OCI-LY1 (cell line): ENCODE measurements around the gene BTBD9.

Experiments
- H2AFZ ChIP-seq: fragments of 200-600 bp; sonication (generic), shearing (Covaris generic); 2 replicates; pipeline ENCODE4 v1.6.0; 2014; ENCODE audit warnings: antibody characterized with exemption, mild to moderate bottlenecking, low read length
- H3F3A ChIP-seq: fragments of 200-600 bp; sonication (generic), shearing (Covaris generic); 2 replicates; pipeline ENCODE4 v1.6.0; 2014; ENCODE audit warnings: mild to moderate bottlenecking, antibody characterized with exemption, low read length, moderate library complexity; ENCODE audit not compliant: insufficient read depth
- H3K27ac ChIP-seq: fragments of 200-600 bp; sonication (generic); 2 replicates; pipeline ENCODE4 v1.5.1; 2014; ENCODE audit warnings: low read length, mixed run types, mild to moderate bottlenecking, low read depth; ENCODE audit not compliant: poor library complexity, severe bottlenecking
- H3K27me3 ChIP-seq: fragments of 200-600 bp; sonication (generic); 2 replicates; pipeline ENCODE4 v1.6.0; 2014; ENCODE audit warnings: antibody characterized with exemption, mild to moderate bottlenecking, low read length, moderate library complexity; ENCODE audit not compliant: insufficient read depth
- H3K36me3 ChIP-seq: fragments of 200-600 bp; sonication (generic); 2 replicates; pipeline ENCODE4 v1.6.1; 2014; ENCODE audit warnings: mild to moderate bottlenecking, antibody characterized with exemption, low read length, moderate library complexity, mixed read lengths; ENCODE audit not compliant: insufficient read depth
- H3K4me1 ChIP-seq: fragments of 200-600 bp; sonication (generic); 2 replicates; pipeline ENCODE4 v1.5.1; 2014; ENCODE audit warnings: mild to moderate bottlenecking, low read length, moderate library complexity; ENCODE audit not compliant: insufficient read depth, severe bottlenecking
- H3K4me2 ChIP-seq: fragments of 200-600 bp; sonication (generic), shearing (Covaris generic); 2 replicates; pipeline ENCODE4 v1.6.1; 2014; ENCODE audit warnings: low read length
- H3K4me3 ChIP-seq: fragments of 200-600 bp; sonication (generic); 2 replicates; pipeline ENCODE4 v1.5.1; 2014; ENCODE audit warnings: low read length, low read depth, mild to moderate bottlenecking, mixed read lengths; ENCODE audit not compliant: poor library complexity, severe bottlenecking
- H3K79me2 ChIP-seq: fragments of 200-600 bp; shearing (Covaris generic); 2 replicates; pipeline ENCODE4 v1.6.1; 2016; ENCODE audit warnings: mixed run types, low read length, mixed read lengths; ENCODE audit not compliant: insufficient read depth
- H3K9ac ChIP-seq: fragments of 200-600 bp; sonication (generic), shearing (Covaris generic); 2 replicates; pipeline ENCODE4 v1.6.1; 2014; ENCODE audit warnings: mild to moderate bottlenecking, low read length, mixed read lengths
- H3K9me2 ChIP-seq: fragments of 200-600 bp; sonication (generic), shearing (Covaris generic); 2 replicates; pipeline ENCODE4 v1.6.1; 2014; ENCODE audit warnings: low read depth, mild to moderate bottlenecking, low read length, mixed read lengths
- H3K9me3 ChIP-seq: fragments of 200-600 bp; shearing (Covaris generic); 2 replicates; pipeline ENCODE4 v1.6.1; 2014; ENCODE audit warnings: low read length, mixed read lengths
- H4K20me1 ChIP-seq: fragments of 200-600 bp; sonication (generic), shearing (Covaris generic); 2 replicates; pipeline ENCODE4 v1.6.0; 2016; ENCODE audit warnings: mild to moderate bottlenecking, low read length; ENCODE audit not compliant: insufficient read depth
- CTCF ChIP-seq: fragments of 200-600 bp; sonication (generic), shearing (Covaris generic); IDR thresholded peaks from 2 replicates; pipeline ENCODE4 v1.5.1; 2017; ENCODE audit warnings: mild to moderate bottlenecking, antibody characterized with exemption, low read length, moderate library complexity, mixed read lengths
- EZH2 ChIP-seq: fragments of 200-600 bp; sonication (generic), shearing (Covaris generic); IDR thresholded peaks from 2 replicates; pipeline ENCODE4 v1.8.0; 2017; ENCODE audit warnings: borderline replicate concordance, mixed run types, mild to moderate bottlenecking, antibody characterized with exemption, low read length, moderate library complexity, mixed read lengths

Gene BTBD9

DNA sequence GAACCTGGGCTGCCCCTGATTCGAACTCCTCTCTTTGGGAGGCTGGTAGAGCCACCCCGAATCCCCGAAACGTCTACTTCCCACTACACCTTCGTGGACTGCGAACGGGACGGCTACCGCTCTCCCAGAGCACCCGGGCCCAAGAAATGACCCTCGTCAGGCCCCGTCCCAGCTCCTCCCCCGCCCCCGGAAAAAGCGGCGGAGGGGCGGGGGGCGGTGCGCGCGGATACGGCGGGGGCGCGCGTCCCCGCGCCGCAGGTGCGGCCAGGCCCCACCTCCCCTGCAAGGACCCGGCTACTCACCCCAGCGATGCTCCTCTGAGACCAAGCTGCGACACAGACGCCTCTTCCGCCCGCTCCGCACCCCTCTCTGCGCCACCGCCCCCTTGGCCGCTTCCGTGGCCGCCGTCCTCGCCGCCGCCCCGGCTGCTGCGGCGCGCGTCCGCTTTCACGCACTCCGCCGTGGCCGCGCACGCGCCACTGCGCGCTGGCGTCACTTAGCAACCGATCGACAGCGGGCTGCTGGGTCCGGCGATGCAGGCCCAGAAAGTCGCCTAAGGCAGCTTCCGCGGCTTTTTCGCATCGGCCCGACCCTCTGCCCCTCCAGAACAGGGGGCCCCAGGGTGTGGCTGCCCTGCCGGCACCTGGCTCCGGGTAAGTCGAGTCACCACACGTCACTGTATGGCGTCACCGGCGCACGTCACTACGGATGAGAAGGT, at the start of gene BTBD9:
Gene BTBD9 (minus strand): TSS at position 432 of the 718 bp plus-strand sequence.
- H3K4me2 ChIP-seq, result peak within 1 kb of the TSS; percentile 85
- H3K4me3 ChIP-seq, result peak within 1 kb of the TSS; percentile 87
- H4K20me1 ChIP-seq, result no peaks in the 10 kb centered on the region
- peak within 1 kb of the TSS; percentile 28 for H2AFZ ChIP-seq
- H3K4me1 ChIP-seq, result peaks cover 17% of the 10 kb centered on the region
- H3K9me3 ChIP-seq, result no peaks in the 10 kb centered on the region
- no peaks in the 10 kb centered on the region for H3K9me2 ChIP-seq
- no peaks in the 10 kb centered on the region for H3K36me3 ChIP-seq
- H3K27ac ChIP-seq, result no peak within 1 kb of the TSS
- peak within 1 kb of the TSS; percentile 65 for H3K9ac ChIP-seq
- H3F3A ChIP-seq, result no peaks in the 10 kb centered on the region
- TF ChIP-seq EZH2 (no peak), CTCF (no peak)
- no peaks in the 10 kb centered on the region for H3K27me3 ChIP-seq
- H3K79me2 ChIP-seq, result no peaks in the 10 kb centered on the region

GRCh38 chr6:38688579-38689087, 48.9 kb upstream of the BTBD9 start:
- Histone ChIP-seq H3K27ac (peak overlapping the region; percentile 22), H3K4me3 (no peak overlapping the region), H3K4me1 (peaks cover 14% of the 10 kb centered on the region), H3F3A (no peaks in the 10 kb centered on the region), H3K36me3 (peaks cover 29% of the 10 kb centered on the region; the same call in 1 of the 2 replicates), H4K20me1 (0 out of 2 replicates have a peak, but pooled peaks cover 4% of the 10 kb centered on the region), H3K9ac (no peak overlapping the region), H3K9me3 (no peaks in the 10 kb centered on the region), H3K4me2 (no peak overlapping the region), H3K9me2 (no peaks in the 10 kb centered on the region), H2AFZ (no peak overlapping the region), H3K79me2 (peaks cover 57% of the 10 kb centered on the region), H3K27me3 (no peaks in the 10 kb centered on the region)
- TF ChIP-seq CTCF (no peak), EZH2 (no peak)

DNA sequence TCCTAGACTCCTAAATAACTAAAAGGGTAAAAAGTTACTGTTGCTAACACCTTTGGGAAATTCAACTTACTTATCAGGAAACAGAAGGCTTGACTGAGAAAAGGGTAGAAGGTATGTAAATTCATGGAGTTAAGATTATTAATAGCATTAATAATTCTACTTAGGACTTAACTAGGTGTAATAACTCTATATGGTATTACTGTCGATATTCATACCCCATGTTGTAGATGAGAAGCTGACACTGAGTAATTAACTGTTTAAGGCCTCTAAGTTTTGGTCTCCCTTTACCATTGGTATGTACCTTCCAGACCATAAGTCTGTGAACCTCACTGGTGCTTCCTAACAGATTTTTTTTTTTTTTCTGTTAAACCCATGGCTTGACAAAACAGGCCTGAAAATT, 47.8 kb upstream of the BTBD9 start:
- Histone ChIP-seq H3K79me2 (peaks cover 52% of the 10 kb centered on the region), H3K4me1 (peaks cover 14% of the 10 kb centered on the region), H3K36me3 (peaks cover 38% of the 10 kb centered on the region), H3F3A (no peaks in the 10 kb centered on the region), H3K9ac (no peak overlapping the region), H4K20me1 (0 out of 2 replicates have a peak, but pooled peaks cover 4% of the 10 kb centered on the region), H3K27ac (no peak overlapping the region), H3K9me2 (no peaks in the 10 kb centered on the region), H2AFZ (no peak overlapping the region), H3K4me2 (no peak overlapping the region), H3K27me3 (no peaks in the 10 kb centered on the region), H3K4me3 (no peak overlapping the region), H3K9me3 (no peaks in the 10 kb centered on the region)
- TF ChIP-seq CTCF, result no peak
- TF ChIP-seq EZH2, result no peak
